Ovary (tissue), 3 donors: Measurements from ENCODE around the gene CD14.

ENCODE experiments used
- CTCF ChIP-seq, 3 donors: fragments of 450-650 bp in 2 of 3; fragments of 200-600 bp in 1 of 3; IDR thresholded peaks; one replicate each; pipeline versions ENCODE4 v1.5.1 to v1.8.0; 2016 to 2022; ENCODE audit warnings: antibody characterized with exemption in 3 of 3, mild to moderate bottlenecking in 1 of 3
- EP300 ChIP-seq: sonication (generic); formaldehyde crosslinking; IDR thresholded peaks from one replicate; pipeline ENCODE4 v1.6.1; 2017; ENCODE audit warnings: antibody characterized with exemption
- POLR2A ChIP-seq: fragments of 450-650 bp; IDR thresholded peaks from one replicate; pipeline ENCODE4 v1.6.1; 2017; ENCODE audit warnings: antibody characterized with exemption, mild to moderate bottlenecking, moderate library complexity
- donor health status: DM: no; HTN: no; CAD: no.

- TF ChIP-seq POLR2A (no peak), CTCF (IDR thresholded peaks at IDR 0.05) (no peak), EP300 (no peak)
Measured at GRCh38 chr5:140595538-140596300, 37.3 kb downstream of the CD14 start.
